ENCODE data around the gene EFCC1.

DNA sequence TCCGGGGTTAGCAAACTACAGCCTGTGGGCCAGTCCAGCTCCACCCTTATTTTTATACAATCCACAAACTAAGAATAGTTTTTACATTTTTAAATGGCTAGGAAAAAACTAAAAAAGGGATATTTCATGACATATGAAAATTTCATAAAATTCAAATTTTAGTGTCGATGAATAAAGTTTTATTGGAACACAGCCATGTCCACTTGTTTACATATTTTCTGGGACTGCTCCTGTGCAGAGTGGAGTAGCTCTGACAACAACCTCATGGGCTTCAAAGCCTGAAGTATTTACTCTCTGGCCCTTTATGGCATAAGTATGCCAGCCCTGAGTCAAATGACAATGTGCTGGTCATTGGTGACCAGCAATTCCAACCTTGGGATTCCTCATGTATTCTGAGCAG lies 17.2 kb downstream of the EFCC1 start:
- TF ChIP-seq, protein P1, sequence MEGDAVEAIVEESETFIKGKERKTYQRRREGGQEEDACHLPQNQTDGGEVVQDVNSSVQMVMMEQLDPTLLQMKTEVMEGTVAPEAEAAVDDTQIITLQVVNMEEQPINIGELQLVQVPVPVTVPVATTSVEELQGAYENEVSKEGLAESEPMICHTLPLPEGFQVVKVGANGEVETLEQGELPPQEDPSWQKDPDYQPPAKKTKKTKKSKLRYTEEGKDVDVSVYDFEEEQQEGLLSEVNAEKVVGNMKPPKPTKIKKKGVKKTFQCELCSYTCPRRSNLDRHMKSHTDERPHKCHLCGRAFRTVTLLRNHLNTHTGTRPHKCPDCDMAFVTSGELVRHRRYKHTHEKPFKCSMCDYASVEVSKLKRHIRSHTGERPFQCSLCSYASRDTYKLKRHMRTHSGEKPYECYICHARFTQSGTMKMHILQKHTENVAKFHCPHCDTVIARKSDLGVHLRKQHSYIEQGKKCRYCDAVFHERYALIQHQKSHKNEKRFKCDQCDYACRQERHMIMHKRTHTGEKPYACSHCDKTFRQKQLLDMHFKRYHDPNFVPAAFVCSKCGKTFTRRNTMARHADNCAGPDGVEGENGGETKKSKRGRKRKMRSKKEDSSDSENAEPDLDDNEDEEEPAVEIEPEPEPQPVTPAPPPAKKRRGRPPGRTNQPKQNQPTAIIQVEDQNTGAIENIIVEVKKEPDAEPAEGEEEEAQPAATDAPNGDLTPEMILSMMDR (IDR thresholded peaks at IDR 0.05), result no peak
- TF ChIP-seq POLR2A (IDR thresholded peaks at IDR 0.05), result no peak

Measured in Peyer's patch (tissue), 4 donors.